Activated T-helper 2 cell treated with anti-CD3 and anti-CD28 coated beads, Interferon-gamma antibody, Interleukin-2, Interleukin-4, amounts not matched to agents 10 μg/mL and 5 μg/mL and 100 μg/mL, durations not matched to agents 14 hours and 24 hours and 36 hours (primary cell): ENCODE measurements around the gene TSC2. TPM values are rescaled to one million over a fixed set of nuclear protein-coding genes. Genes with fewer than 3 reads are reported as not detected.
"Not testable (repeated sequence)": the region's sequence is repeated elsewhere in the genome, so short reads cannot be mapped to it uniquely, and the experiment has no call there.

Experiments used
- DNase-seq: peaks from one replicate; pipeline ENCODE4 v3.0.0; 2021; ENCODE audit warnings: low spot score
- H3K27ac Mint-ChIP-seq: one replicate; pipeline ENCODE4 v1.8.0; 2021; ENCODE audit warnings: mixed read lengths
- H3K27me3 Mint-ChIP-seq: one replicate; pipeline ENCODE4 v1.8.0; 2021; ENCODE audit warnings: low read depth, mixed read lengths
- H3K36me3 Mint-ChIP-seq: one replicate; pipeline ENCODE4 v1.8.0; 2021; ENCODE audit warnings: low read depth, mixed read lengths
- H3K4me1 Mint-ChIP-seq: one replicate; pipeline ENCODE4 v1.8.0; 2021; ENCODE audit warnings: low read depth, mixed read lengths
- H3K4me3 Mint-ChIP-seq: one replicate; pipeline ENCODE4 v1.8.0; 2021; ENCODE audit warnings: low read depth, mild to moderate bottlenecking, moderate library complexity, mixed read lengths
- H3K9me3 Mint-ChIP-seq: one replicate; pipeline ENCODE4 v1.8.0; 2021; ENCODE audit warnings: mixed read lengths
- intact Hi-C: fragments of 100-400 bp; cut with micrococcal nuclease; formaldehyde crosslinking; loops from one replicate; pipeline ENCODE4 v1.15.1; 2023
- total RNA-seq: library from RNA; stranded (reverse); gene quantifications from 2 replicates; pipeline ENCODE4 v1.2.3, GENCODE V29; 2022

The TSC2 gene
- total RNA-seq, 1 donor from 2014 or later: 89.7 TPM

DNA sequence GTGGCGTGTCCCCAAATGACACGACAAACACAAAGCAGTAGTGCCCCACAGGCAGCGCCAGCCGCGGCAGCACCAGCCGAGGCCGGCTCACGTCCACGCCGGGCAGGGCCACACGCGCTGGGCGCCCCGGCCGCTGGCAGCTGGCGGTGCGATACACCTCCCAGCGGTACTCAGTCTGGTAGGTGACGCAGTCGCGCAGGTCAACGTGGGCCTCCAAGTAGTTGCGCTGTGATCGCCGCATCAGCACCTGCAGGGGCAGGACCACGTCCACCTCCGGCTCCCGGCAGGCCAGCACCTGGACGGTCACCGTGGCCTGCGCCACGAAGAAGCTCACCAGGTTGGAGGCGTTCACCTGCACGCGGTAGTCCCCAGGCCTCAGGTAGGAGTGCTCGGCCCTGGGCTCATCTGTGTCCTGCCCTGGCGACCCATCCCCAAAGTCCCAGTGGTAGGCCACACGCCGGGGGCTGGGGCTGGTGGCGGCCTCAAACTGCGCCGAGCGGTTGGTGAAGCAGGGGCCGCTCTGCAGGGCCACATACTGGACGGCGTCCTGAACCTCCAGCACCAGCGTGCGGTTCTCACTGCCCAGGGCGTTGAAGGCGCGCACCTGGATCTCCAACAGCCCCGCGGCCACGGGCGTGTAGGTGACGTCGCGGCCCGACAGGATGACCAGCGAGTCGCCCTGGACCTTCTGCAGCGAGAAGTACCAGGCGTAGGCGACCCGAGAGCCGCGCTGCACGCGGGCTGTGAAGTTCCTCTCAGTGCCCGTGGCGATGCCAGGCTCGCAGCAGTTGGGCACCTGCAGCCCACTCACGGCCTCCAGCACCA, 60.9 kb downstream of the TSC2 start:
- H3K36me3 Mint-ChIP-seq, intact Hi-C loops, H3K9me3 Mint-ChIP-seq, H3K27me3 Mint-ChIP-seq, DNase-seq, H3K4me3 Mint-ChIP-seq, H3K27ac Mint-ChIP-seq, H3K4me1 Mint-ChIP-seq: not testable (repeated sequence)

DNA sequence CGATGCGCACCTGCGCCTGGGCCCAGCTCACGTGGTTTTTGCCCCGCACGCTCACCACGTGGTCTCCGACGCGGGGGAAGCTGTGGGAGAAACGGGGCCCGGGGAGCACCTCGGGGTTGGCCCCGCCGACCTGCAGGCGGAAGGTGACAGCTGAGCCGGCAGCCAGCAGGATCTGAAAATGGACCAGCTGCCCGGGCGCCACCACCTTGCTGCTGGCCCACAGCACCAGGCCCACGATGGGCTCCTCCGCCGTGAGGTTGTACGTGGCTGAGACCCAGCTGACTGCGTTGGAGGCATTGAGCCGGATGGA, 61.4 kb downstream of the TSC2 start:
- H3K27me3 Mint-ChIP-seq, H3K36me3 Mint-ChIP-seq, H3K4me3 Mint-ChIP-seq, H3K27ac Mint-ChIP-seq, intact Hi-C loops, H3K4me1 Mint-ChIP-seq, H3K9me3 Mint-ChIP-seq, DNase-seq: not testable (repeated sequence)

DNA sequence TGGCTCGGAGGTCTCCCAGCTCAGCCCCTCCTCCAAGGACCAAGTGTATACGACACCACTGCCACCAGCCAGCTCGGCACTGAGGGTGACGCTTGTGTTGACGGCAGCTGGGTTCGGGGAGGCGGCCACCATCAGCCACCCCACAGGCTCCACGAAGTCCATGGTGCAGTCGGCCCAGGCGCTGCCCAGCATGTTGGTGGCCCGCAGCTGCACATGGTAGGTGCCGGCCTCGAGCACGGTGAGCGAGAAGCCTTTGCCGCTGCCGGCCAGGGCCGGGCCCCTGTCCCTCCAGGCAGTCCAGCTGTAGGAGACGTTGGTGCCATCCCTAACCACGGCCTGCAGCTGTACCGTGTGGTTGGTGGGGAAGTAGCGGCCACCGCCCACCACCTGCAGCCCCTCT, 62.1 kb downstream of the TSC2 start:
- intact Hi-C loops, DNase-seq, H3K4me1 Mint-ChIP-seq, H3K27me3 Mint-ChIP-seq, H3K9me3 Mint-ChIP-seq, H3K27ac Mint-ChIP-seq, H3K4me3 Mint-ChIP-seq, H3K36me3 Mint-ChIP-seq: not testable (repeated sequence)

DNA sequence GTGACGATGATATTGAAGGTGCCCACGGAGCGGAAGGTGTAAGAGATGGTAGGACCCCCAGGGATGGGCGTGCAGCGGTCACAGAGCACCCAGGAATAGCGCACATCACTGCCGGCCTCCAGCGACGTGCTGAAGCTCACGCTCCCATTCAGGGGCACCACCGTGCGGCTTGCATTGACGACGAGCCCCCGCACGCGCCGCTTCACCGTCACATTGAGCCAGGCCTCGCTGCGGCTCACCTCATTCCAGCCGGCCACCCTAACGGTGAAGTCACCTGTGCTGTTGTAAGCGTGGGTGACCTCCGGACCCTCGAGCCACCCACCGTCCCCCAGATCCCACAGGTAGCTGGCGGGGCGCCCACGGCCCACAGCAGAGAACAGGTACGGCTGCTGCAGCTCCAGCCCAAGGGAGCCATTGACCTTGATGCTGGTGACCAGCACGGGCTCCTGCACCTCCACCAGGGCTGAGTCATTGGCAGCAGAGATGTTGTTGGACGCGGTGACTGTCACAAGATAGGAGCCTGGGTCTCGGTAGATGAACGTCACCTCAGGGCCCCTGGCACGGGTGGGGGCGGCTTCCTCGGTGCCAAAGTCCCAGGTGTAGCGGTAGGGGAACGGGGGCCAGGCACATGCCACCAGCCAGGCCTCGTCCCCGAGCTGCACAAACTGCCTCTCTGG, 62.7 kb downstream of the TSC2 start:
- H3K27me3 Mint-ChIP-seq, DNase-seq, H3K27ac Mint-ChIP-seq, intact Hi-C loops, H3K36me3 Mint-ChIP-seq, H3K4me3 Mint-ChIP-seq, H3K9me3 Mint-ChIP-seq, H3K4me1 Mint-ChIP-seq: not testable (repeated sequence)

- H3K9me3 Mint-ChIP-seq, H3K27ac Mint-ChIP-seq, DNase-seq, H3K36me3 Mint-ChIP-seq, H3K4me1 Mint-ChIP-seq, H3K4me3 Mint-ChIP-seq, H3K27me3 Mint-ChIP-seq, intact Hi-C loops: not testable (repeated sequence)
Measured at GRCh38 chr16:2111009-2111353, 63.2 kb downstream of the TSC2 start.

DNA sequence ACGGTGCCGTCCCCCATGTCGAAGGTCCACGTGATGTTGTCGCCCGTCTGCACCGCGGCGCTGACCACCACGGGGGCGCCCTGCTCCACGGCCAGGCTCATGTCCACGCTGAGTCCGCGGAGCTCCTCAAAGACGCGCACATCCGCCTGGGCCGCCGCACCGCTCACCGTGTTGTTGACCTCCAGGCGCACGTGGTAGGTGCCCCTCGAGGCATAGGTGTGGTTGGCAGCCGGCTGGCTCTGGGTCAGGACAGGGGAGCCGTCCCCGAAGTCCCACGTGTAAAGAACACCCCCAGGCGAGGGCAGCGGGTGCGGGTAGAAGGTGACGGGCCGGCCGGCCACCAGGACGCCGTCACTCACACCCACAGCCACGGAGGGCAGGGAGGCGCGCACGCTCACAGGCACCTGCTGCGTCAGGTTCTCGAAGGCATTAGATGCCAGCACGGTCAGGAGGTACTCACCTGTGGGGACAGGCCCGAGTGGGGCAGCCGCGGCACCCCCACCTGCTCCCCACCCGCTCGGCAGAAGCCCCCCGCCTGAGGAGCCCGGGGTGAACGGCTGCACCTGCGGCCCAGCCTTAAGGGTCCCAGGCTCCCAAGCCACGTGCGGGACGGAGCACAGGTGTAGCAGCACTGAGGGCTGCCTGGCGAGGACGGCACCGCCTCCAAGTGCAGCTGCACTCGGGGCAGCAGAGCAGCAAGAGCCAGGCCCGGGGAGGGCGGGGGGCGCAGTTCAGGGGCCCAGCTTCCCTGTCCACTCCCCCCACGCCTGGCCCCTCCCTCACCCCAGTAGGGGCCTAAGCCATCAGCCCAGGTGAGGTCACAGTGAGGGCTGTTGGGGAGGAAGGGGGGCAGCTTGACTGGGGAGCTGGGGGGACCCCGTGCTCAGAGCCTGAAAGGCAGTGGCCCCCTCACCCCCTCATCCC, 63.9 kb downstream of the TSC2 start:
- H3K4me1 Mint-ChIP-seq, intact Hi-C loops, H3K27ac Mint-ChIP-seq, DNase-seq, H3K4me3 Mint-ChIP-seq, H3K9me3 Mint-ChIP-seq, H3K36me3 Mint-ChIP-seq, H3K27me3 Mint-ChIP-seq: not testable (repeated sequence)

DNA sequence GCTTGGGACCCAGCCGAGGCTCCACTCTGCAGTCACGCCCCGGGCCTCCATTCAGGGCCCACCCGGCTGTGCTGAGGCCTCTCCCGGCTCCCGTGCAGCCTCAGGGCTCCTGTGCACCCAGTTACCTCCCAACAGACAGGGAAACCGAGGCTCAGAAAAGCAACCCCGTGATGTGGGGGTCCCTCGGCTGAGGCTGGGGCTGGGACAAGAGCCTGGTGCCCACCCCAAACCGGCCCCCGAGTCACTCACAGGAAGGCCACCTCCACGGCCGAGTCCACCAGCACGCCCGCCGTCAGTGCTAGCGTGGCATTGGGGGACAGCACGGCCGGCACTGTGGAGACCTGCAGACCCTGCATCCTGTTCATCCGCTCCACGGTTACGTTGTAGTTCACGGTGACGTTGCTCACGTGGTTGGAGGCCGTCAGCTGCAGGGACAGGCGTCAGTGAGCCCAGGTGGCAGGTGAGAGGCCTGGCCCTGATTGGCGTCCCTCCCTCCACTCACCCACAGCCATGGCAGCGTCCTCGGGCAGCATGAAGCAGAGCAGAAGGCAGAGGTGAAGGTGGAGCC, 64.8 kb downstream of the TSC2 start:
- H3K27me3 Mint-ChIP-seq, H3K4me3 Mint-ChIP-seq, intact Hi-C loops, H3K36me3 Mint-ChIP-seq, H3K4me1 Mint-ChIP-seq, H3K9me3 Mint-ChIP-seq, DNase-seq, H3K27ac Mint-ChIP-seq: not testable (repeated sequence)

GRCh38 chr16:2114225-2114624, 66.4 kb downstream of the TSC2 start:
- H3K27ac Mint-ChIP-seq, H3K36me3 Mint-ChIP-seq, H3K9me3 Mint-ChIP-seq, DNase-seq, H3K4me1 Mint-ChIP-seq, H3K27me3 Mint-ChIP-seq, intact Hi-C loops, H3K4me3 Mint-ChIP-seq: not testable (repeated sequence)

- H3K4me3 Mint-ChIP-seq, H3K27ac Mint-ChIP-seq, H3K4me1 Mint-ChIP-seq, H3K36me3 Mint-ChIP-seq, H3K27me3 Mint-ChIP-seq, intact Hi-C loops, DNase-seq, H3K9me3 Mint-ChIP-seq: not testable (repeated sequence)
Measured at GRCh38 chr16:2114885-2115590, 67.3 kb downstream of the TSC2 start.

GRCh38 chr16:2115591-2115973, 67.8 kb downstream of the TSC2 start:
- Mint-ChIP-seq H3K4me1 (no peaks in the 10 kb centered on the region), H3K9me3 (no peaks in the 10 kb centered on the region), H3K4me3 (no peak overlapping the region), H3K27ac (no peak overlapping the region), H3K27me3 (no peaks in the 10 kb centered on the region), H3K36me3 (peaks cover 2% of the 10 kb centered on the region)
- intact Hi-C loops: no loop called here
- DNase-seq: no peak

DNA sequence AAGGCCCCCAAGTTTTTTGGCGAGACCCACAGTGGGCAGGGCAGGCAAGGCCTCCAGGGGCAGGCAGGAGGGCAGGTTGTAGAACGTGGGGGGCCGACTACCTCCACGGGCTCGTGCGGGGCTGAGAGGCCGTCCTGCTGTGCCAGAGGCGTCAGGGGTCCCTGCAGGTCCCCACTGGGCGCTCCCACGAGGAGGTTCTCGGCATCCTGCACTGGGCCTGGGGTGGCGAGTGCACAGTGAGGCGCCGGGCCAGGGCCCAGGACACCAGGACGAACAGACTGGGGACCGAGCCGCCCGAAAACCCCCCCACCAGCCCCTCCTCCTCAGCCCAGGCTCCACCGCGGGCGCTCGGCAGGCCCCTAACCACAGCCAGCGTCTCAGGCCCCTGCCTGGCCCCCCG, 68.6 kb downstream of the TSC2 start:
- H3K9me3 Mint-ChIP-seq, DNase-seq, intact Hi-C loops, H3K27ac Mint-ChIP-seq, H3K4me1 Mint-ChIP-seq, H3K36me3 Mint-ChIP-seq, H3K27me3 Mint-ChIP-seq, H3K4me3 Mint-ChIP-seq: not testable (repeated sequence)

DNA sequence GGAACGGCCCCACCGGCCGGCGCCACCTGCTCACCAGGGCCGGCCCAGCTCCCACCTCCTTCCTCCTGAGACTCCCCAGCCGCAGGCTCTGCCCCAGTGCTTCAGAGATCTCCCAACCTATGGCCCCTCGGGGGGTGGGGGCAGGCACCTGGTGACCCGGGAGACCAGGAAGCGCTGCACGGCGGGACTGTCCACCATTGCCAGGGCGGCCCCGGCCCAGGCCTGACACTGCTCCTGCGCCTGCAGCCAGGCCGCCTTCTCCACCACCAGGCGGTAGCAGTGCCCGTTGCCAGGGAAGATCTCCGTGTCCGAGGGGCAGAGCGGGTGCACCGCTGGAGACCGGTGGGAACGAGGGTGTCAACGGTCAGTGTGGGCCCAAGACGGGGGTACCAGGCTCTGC, 69.6 kb downstream of the TSC2 start:
- H3K4me3 Mint-ChIP-seq, intact Hi-C loops, DNase-seq, H3K36me3 Mint-ChIP-seq, H3K27ac Mint-ChIP-seq, H3K4me1 Mint-ChIP-seq, H3K27me3 Mint-ChIP-seq, H3K9me3 Mint-ChIP-seq: not testable (repeated sequence)
